ENCODE data around the gene MAEA. TPM values are rescaled to one million over a fixed set of nuclear protein-coding genes. Genes with fewer than 3 reads are reported as not detected.

The MAEA gene
- total and polyA plus RNA-seq, 7 donors, result 26.7 to 41.6 (median 38.1) TPM

GRCh38 chr4:1383728-1384591 lies 94.3 kb downstream of the MAEA start:
- ATAC-seq, result no peak
- WGBS, 3 donors, result 90 to 94% (median 91%) methylated on average over 33 to 34 of the region's 34 CpGs

GRCh38 chr4:1384675-1385372 lies 95.1 kb downstream of the MAEA start:
- no peaks in the 10 kb centered on the region for H3K9me3 ChIP-seq
- no peak overlapping the region for H3K27ac ChIP-seq
- DNase-seq (peak in 1 of 2 donors; percentile 8), ATAC-seq (no peak)
- TF ChIP-seq, protein P1, sequence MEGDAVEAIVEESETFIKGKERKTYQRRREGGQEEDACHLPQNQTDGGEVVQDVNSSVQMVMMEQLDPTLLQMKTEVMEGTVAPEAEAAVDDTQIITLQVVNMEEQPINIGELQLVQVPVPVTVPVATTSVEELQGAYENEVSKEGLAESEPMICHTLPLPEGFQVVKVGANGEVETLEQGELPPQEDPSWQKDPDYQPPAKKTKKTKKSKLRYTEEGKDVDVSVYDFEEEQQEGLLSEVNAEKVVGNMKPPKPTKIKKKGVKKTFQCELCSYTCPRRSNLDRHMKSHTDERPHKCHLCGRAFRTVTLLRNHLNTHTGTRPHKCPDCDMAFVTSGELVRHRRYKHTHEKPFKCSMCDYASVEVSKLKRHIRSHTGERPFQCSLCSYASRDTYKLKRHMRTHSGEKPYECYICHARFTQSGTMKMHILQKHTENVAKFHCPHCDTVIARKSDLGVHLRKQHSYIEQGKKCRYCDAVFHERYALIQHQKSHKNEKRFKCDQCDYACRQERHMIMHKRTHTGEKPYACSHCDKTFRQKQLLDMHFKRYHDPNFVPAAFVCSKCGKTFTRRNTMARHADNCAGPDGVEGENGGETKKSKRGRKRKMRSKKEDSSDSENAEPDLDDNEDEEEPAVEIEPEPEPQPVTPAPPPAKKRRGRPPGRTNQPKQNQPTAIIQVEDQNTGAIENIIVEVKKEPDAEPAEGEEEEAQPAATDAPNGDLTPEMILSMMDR (IDR thresholded peaks at IDR 0.05), result no peak
- intact Hi-C loops (cut with DNase I), result no loop called here
- peaks cover 0 to 47% of the 10 kb centered on the region in 2 donors for H3K36me3 ChIP-seq (ENCODE audit: insufficient read depth in 1 of 2, low read depth in 1 of 2)
- WGBS, 3 donors, result 90 to 93% (median 92%) methylated on average over 15 to 16 of the region's 16 CpGs
- no peak overlapping the region for H3K4me3 ChIP-seq
- H3K4me1 ChIP-seq, result no peaks in the 10 kb centered on the region
- no peaks in the 10 kb centered on the region for H3K27me3 ChIP-seq (ENCODE audit: insufficient read depth in 3 of 3, low read length in 2 of 3)

More at GRCh38 chr4:1383728-1384591, 94.3 kb downstream of the MAEA start:
- H3K4me1 ChIP-seq, result no peaks in the 10 kb centered on the region
- no peak overlapping the region for H3K4me3 ChIP-seq
- H3K27ac ChIP-seq, result no peak overlapping the region
- peaks cover 0 to 47% of the 10 kb centered on the region in 2 donors for H3K36me3 ChIP-seq (ENCODE audit: insufficient read depth in 1 of 2, low read depth in 1 of 2)
- no peaks in the 10 kb centered on the region for H3K9me3 ChIP-seq
- intact Hi-C loops (cut with DNase I), result no loop called here
- TF ChIP-seq, protein P1 (IDR thresholded peaks at IDR 0.05), result no peak
- DNase-seq, result peak in 1 of 2 donors; percentile 12
- H3K27me3 ChIP-seq (ENCODE audit: insufficient read depth in 3 of 3, low read length in 2 of 3), result no peaks in the 10 kb centered on the region

DNA sequence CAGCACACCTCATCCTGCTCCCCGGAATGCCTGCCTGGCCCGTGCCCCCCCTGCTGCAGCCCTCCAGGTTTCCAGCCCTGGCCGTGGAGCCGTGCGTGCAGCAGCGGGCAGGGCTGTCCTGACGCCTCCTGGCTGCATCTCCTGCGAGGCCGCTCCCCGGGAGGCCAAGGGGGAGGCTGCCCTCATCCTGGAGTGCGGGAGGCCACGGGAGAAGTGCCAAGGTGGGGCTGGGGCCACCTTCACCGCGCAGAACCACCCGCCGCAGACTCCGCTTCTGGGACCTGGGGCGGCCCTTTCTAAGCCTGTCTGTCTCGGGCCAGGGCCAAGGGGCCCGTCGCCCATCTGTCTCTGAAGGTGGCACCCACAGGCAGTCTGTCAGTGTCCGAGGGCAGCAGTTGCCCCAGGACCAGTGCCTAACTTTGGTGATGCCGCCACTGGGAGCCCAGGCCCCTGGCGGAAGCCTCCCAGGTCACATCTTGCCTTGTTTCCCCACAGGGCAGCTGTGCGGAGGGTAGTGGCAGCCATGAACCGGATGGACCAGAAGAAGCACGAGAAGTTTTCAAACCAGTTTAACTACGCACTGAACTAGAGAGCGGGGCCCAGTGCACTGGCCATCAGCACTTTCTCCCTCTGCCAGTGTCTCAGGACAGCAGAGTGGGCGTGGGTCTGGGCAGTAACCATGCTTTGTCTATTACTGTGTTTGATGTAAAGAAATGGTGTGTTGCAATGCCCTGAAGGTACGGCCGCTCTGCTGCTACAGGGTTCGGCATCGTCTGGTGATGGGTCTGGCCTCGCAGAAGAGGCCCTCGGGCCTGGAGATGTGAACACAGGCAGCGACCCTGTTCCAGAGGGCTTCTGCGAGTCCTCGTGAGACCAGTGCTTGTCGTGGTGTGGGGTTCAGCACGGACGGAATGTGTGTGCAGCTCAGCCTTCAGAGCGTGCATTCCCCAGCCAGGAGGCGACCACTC lies 96.0 kb downstream of the MAEA start:
- Histone ChIP-seq H3K27ac (no peak overlapping the region), H3K4me3 (no peak overlapping the region), H3K36me3 (ENCODE audit: insufficient read depth in 1 of 2, low read depth in 1 of 2) (peaks cover 0 to 45% of the 10 kb centered on the region in 2 donors), H3K4me1 (no peaks in the 10 kb centered on the region), H3K9me3 (no peaks in the 10 kb centered on the region), H3K27me3 (ENCODE audit: insufficient read depth in 3 of 3, low read length in 2 of 3) (no peaks in the 10 kb centered on the region)
- TF ChIP-seq, protein P1 (IDR thresholded peaks at IDR 0.05), result no peak
- ATAC-seq (no peak), DNase-seq (peak in 1 of 2 donors; percentile 8)
- intact Hi-C loops (cut with DNase I), result no loop called here
- WGBS, 3 donors, result 93 to 96% (median 96%) methylated on average over 37 to 44 of the region's 44 CpGs

Other genes starting within 250 kb of the MAEA start
- gene RNF212, start 176.3 kb upstream of the MAEA start, total RNA-seq, result 1 to 10 TPM in 1 of 4 donors, under 1 TPM in 3; 0.42 to 1.5 (median 0.69) TPM
- under 1 TPM; 0.03 to 0.38 (median 0.31) TPM for gene RNF212, start 176.3 kb upstream of the MAEA start, polyA plus RNA-seq
- gene SPON2, start 117.3 kb upstream of the MAEA start, total RNA-seq, result 10 to 100 TPM in 1 of 4 donors, 1 to 10 TPM in 3; 6.8 to 18.5 (median 8.0) TPM
- gene SPON2, start 117.3 kb upstream of the MAEA start, polyA plus RNA-seq, result 1 to 10 TPM; 4.1 to 6.4 (median 6.2) TPM
- gene CTBP1, start 40.8 kb upstream of the MAEA start, total RNA-seq, result 100 to 1,000 TPM; 122 to 165 (median 142) TPM
- gene CTBP1, start 40.8 kb upstream of the MAEA start, polyA plus RNA-seq, result 100 to 1,000 TPM; 109 to 156 (median 116) TPM
- gene UVSSA, start 57.3 kb downstream of the MAEA start, total RNA-seq, result 1 to 10 TPM; 6.3 to 9.4 (median 8.3) TPM
- 1 to 10 TPM; 1.9 to 9.3 (median 3.6) TPM for gene UVSSA, start 57.3 kb downstream of the MAEA start, polyA plus RNA-seq
- gene NKX1-1, start 116.6 kb downstream of the MAEA start, total RNA-seq, result not detected
- gene NKX1-1, start 116.6 kb downstream of the MAEA start, polyA plus RNA-seq, result not detected

All from psoas muscle (tissue), 8 donors.